HEK293 (cell line): ENCODE results near the gene SLC39A1.

Experiments
- BCL11A ChIP-seq: fragments of 450-650 bp; formaldehyde crosslinking; IDR thresholded peaks from 2 replicates; pipeline ENCODE4 v1.5.1; 2016; ENCODE audit warnings: low read depth, missing biosample characterization, missing genetic modification characterization
- GFI1B ChIP-seq: fragments of 450-650 bp; formaldehyde crosslinking; IDR thresholded peaks from 2 replicates; pipeline ENCODE4 v1.5.1; 2016; ENCODE audit warnings: missing biosample characterization, missing genetic modification characterization
- HOXA7 ChIP-seq: sonication (generic); formaldehyde crosslinking; IDR thresholded peaks from 2 replicates; pipeline ENCODE4 v1.8.1; 2022; ENCODE audit warnings: missing genetic modification reagents, borderline replicate concordance
- IKZF3 ChIP-seq: fragments of 450-650 bp; IDR thresholded peaks from 2 replicates; pipeline ENCODE4 v1.5.0; 2018; ENCODE audit warnings: missing biosample characterization, mild to moderate bottlenecking, missing genetic modification characterization, moderate library complexity
- KLF1 ChIP-seq: fragments of 450-650 bp; formaldehyde crosslinking; IDR thresholded peaks from 2 replicates; pipeline ENCODE4 v1.5.1; 2016; ENCODE audit warnings: missing biosample characterization, missing genetic modification characterization
- KLF16 ChIP-seq: fragments of 450-650 bp; formaldehyde crosslinking; IDR thresholded peaks from 2 replicates; pipeline ENCODE4 v1.5.1; 2017; ENCODE audit warnings: missing biosample characterization, missing genetic modification characterization
- KLF8 ChIP-seq: fragments of 450-650 bp; formaldehyde crosslinking; IDR thresholded peaks from 2 replicates; pipeline ENCODE4 v1.5.1; 2016; ENCODE audit warnings: missing biosample characterization, missing genetic modification characterization
- MEIS1 ChIP-seq: sonication (generic); formaldehyde crosslinking; IDR thresholded peaks from 2 replicates; pipeline ENCODE4 v1.8.1; 2022; ENCODE audit warnings: missing genetic modification reagents, mild to moderate bottlenecking, borderline replicate concordance
- OSR2 ChIP-seq: fragments of 450-650 bp; formaldehyde crosslinking; IDR thresholded peaks from 2 replicates; pipeline ENCODE4 v1.5.1; 2016; ENCODE audit warnings: missing biosample characterization, missing genetic modification characterization
- PRDM2 ChIP-seq: fragments of 450-650 bp; formaldehyde crosslinking; IDR thresholded peaks from 2 replicates; pipeline ENCODE4 v1.5.1; 2016; ENCODE audit warnings: missing biosample characterization, missing genetic modification characterization, borderline replicate concordance
- SETDB1 ChIP-seq: IDR thresholded peaks from one replicate; pipeline ENCODE4 v1.6.1; 2017; ENCODE audit warnings: mild to moderate bottlenecking, low read length, moderate library complexity, mixed read lengths; ENCODE audit not compliant: insufficient read length
- ZBTB48 ChIP-seq: fragments of 450-650 bp; formaldehyde crosslinking; IDR thresholded peaks from 2 replicates; pipeline ENCODE4 v1.5.1; 2016; ENCODE audit warnings: missing biosample characterization, missing genetic modification characterization
- ZBTB7A ChIP-seq: fragments of 450-650 bp; formaldehyde crosslinking; IDR thresholded peaks from 2 replicates; pipeline ENCODE4 v1.5.1; 2016; ENCODE audit warnings: low read depth, missing biosample characterization, missing genetic modification characterization
- ZFP37 ChIP-seq: fragments of 450-650 bp; formaldehyde crosslinking; IDR thresholded peaks from 2 replicates; pipeline ENCODE4 v1.5.1; 2016; ENCODE audit warnings: missing biosample characterization, missing genetic modification characterization
- ZFP69B ChIP-seq: fragments of 450-650 bp; formaldehyde crosslinking; IDR thresholded peaks from 2 replicates; pipeline ENCODE4 v1.5.1; 2016; ENCODE audit warnings: missing biosample characterization, missing genetic modification characterization
- ZNF174 ChIP-seq: fragments of 450-650 bp; formaldehyde crosslinking; IDR thresholded peaks from 2 replicates; pipeline ENCODE4 v1.5.0; 2017; ENCODE audit warnings: missing biosample characterization, mild to moderate bottlenecking, missing genetic modification characterization
- ZNF175 ChIP-seq: fragments of 450-650 bp; formaldehyde crosslinking; IDR thresholded peaks from 2 replicates; pipeline ENCODE4 v1.5.1; 2016; ENCODE audit warnings: missing biosample characterization, missing genetic modification characterization
- ZNF19 ChIP-seq: fragments of 450-650 bp; formaldehyde crosslinking; IDR thresholded peaks from 2 replicates; pipeline ENCODE4; 2016; ENCODE audit warnings: missing biosample characterization, missing genetic modification characterization, low read depth
- ZNF24 ChIP-seq: fragments of 450-650 bp; formaldehyde crosslinking; IDR thresholded peaks from 2 replicates; pipeline ENCODE4 v1.5.1; 2016; ENCODE audit warnings: missing biosample characterization, missing genetic modification characterization
- ZNF26 ChIP-seq: fragments of 450-650 bp; formaldehyde crosslinking; IDR thresholded peaks from 2 replicates; pipeline ENCODE4 v1.5.1; 2016; ENCODE audit warnings: missing biosample characterization, missing genetic modification characterization
- ZNF292 ChIP-seq: fragments of 450-650 bp; formaldehyde crosslinking; IDR thresholded peaks from 2 replicates; pipeline ENCODE4 v1.5.1; 2016; ENCODE audit warnings: low read depth, missing biosample characterization, missing genetic modification characterization, borderline replicate concordance
- ZNF362 ChIP-seq: fragments of 450-650 bp; formaldehyde crosslinking; IDR thresholded peaks from 2 replicates; pipeline ENCODE4 v1.5.1; 2016; ENCODE audit warnings: missing biosample characterization, missing genetic modification characterization
- ZNF488 ChIP-seq: fragments of 450-650 bp; formaldehyde crosslinking; IDR thresholded peaks from 2 replicates; pipeline ENCODE4 v1.5.1; 2016; ENCODE audit warnings: missing biosample characterization, missing genetic modification characterization
- ZNF544 ChIP-seq: fragments of 450-650 bp; formaldehyde crosslinking; IDR thresholded peaks from 2 replicates; pipeline ENCODE4 v1.5.0; 2017; ENCODE audit warnings: missing biosample characterization, missing genetic modification characterization
- ZNF600 ChIP-seq: fragments of 450-650 bp; formaldehyde crosslinking; IDR thresholded peaks from 2 replicates; pipeline ENCODE4 v1.5.1; 2016; ENCODE audit warnings: missing biosample characterization, missing genetic modification characterization
- ZNF658 ChIP-seq: fragments of 450-650 bp; formaldehyde crosslinking; IDR thresholded peaks from 2 replicates; pipeline ENCODE4; 2016; ENCODE audit warnings: missing biosample characterization, missing genetic modification characterization
- ZNF692 ChIP-seq: fragments of 450-650 bp; formaldehyde crosslinking; IDR thresholded peaks from 2 replicates; pipeline ENCODE4 v1.5.1; 2016; ENCODE audit warnings: missing biosample characterization, missing genetic modification characterization
- ZNF701 ChIP-seq: fragments of 450-650 bp; formaldehyde crosslinking; IDR thresholded peaks from 2 replicates; pipeline ENCODE4 v1.5.1; 2016; ENCODE audit warnings: missing biosample characterization, missing genetic modification characterization
- ZNF830 ChIP-seq: fragments of 450-650 bp; IDR thresholded peaks from 2 replicates; pipeline ENCODE4 v1.5.0; 2018; ENCODE audit warnings: missing biosample characterization, missing genetic modification characterization, low read depth, mild to moderate bottlenecking, moderate library complexity

SLC39A1 gene

GRCh38 chr1:153958111-153958960 is 5.0 kb downstream of the SLC39A1 start, which contains the start of gene CRTC2 (continued):
- TF ChIP-seq ZNF362 (tag by site-specific recombination) (no peak), ZNF174 (tag by site-specific recombination) (no peak), MEIS1 (CRISPR knock-in tag) (no peak), BCL11A (no peak), ZFP37 (tag by site-specific recombination) (peak; percentile 96), ZFP69B (tag by site-specific recombination) (peak; percentile 70; the same call in 1 of the 2 replicates), ZNF24 (tag by site-specific recombination) (peak; percentile 57; the same call in 1 of the 2 replicates), ZNF600 (peak; percentile 99), ZNF658 (no peak), KLF16 (peak; percentile 91), ZNF292 (no peak), KLF1 (tag by site-specific recombination) (peak; percentile 84), ZNF701 (tag by site-specific recombination) (no peak), IKZF3 (tag by site-specific recombination) (peak; percentile 22; the same call in 1 of the 2 replicates), GFI1B (tag by site-specific recombination) (no peak), SETDB1 (no peak), ZNF544 (tag by site-specific recombination) (no peak), OSR2 (tag by site-specific recombination) (no peak; the same call in 1 of the 2 replicates), PRDM2 (tag by site-specific recombination) (no peak), ZNF830 (tag by site-specific recombination) (no peak), ZNF175 (no peak), ZNF488 (tag by site-specific recombination) (no peak), HOXA7 (CRISPR knock-in tag) (no peak), ZBTB48 (tag by site-specific recombination) (peak; percentile 98), ZBTB7A (tag by site-specific recombination) (0 out of 2 replicates have a peak, but pooled peaks have one; percentile 41), KLF8 (tag by site-specific recombination) (peak; percentile 100), ZNF19 (tag by site-specific recombination) (no peak), ZNF692 (tag by site-specific recombination) (peak; percentile 87), ZNF26 (no peak)
